Activated CD8-positive, alpha-beta memory T cell treated with anti-CD3 and anti-CD28 coated beads, Interleukin-2, amount 50 U/mL, for 1 hour (primary cell): ENCODE data around the gene LRTM2.

Source experiments
- DNase-seq: peaks from one replicate; pipeline ENCODE4 v3.0.0-alpha.2; 2020; ENCODE audit errors: extremely low read depth

LRTM2 gene

GRCh38 chr12:1820191-1820895, at the start of gene LRTM2:
LRTM2 (plus strand) TSS chr12:1820565; CDS start chr12:1828149, 7,584 bp downstream.
- DNase-seq = no peak

GRCh38 chr12:1773937-1774655, 46.3 kb upstream of the LRTM2 start:
- no peak for DNase-seq

- DNase-seq = no peak
Measured at GRCh38 chr12:1776170-1776921, 44.0 kb upstream of the LRTM2 start.

- no peak for DNase-seq
Measured at GRCh38 chr12:1777798-1778197, 42.6 kb upstream of the LRTM2 start.

- no peak for DNase-seq
Measured at GRCh38 chr12:1778911-1779310, 41.5 kb upstream of the LRTM2 start.

- DNase-seq = no peak
Measured at GRCh38 chr12:1779783-1780182, 40.6 kb upstream of the LRTM2 start.

- no peak for DNase-seq
Measured at GRCh38 chr12:1781772-1782171, 38.6 kb upstream of the LRTM2 start.

- DNase-seq = no peak
Measured at GRCh38 chr12:1782215-1782614, 38.1 kb upstream of the LRTM2 start.

GRCh38 chr12:1787714-1788113, 32.7 kb upstream of the LRTM2 start:
- DNase-seq = no peak

GRCh38 chr12:1790444-1790843, 29.9 kb upstream of the LRTM2 start:
- DNase-seq = no peak

GRCh38 chr12:1791104-1791841, 29.1 kb upstream of the LRTM2 start:
- DNase-seq = no peak

GRCh38 chr12:1792406-1792805, 28.0 kb upstream of the LRTM2 start:
- no peak for DNase-seq

GRCh38 chr12:1793426-1794210, 26.7 kb upstream of the LRTM2 start:
- no peak for DNase-seq

GRCh38 chr12:1794440-1795090, 25.8 kb upstream of the LRTM2 start:
- no peak for DNase-seq

GRCh38 chr12:1795221-1795784, 25.1 kb upstream of the LRTM2 start:
- no peak for DNase-seq

- DNase-seq = peak; percentile 74
Measured at GRCh38 chr12:1795785-1796514, 24.4 kb upstream of the LRTM2 start.

GRCh38 chr12:1796515-1797010, 23.8 kb upstream of the LRTM2 start:
- DNase-seq = no peak

GRCh38 chr12:1797011-1797901, 23.1 kb upstream of the LRTM2 start:
- DNase-seq = no peak
